ENCODE data around the gene GPS2.
A peak's percentile ranks its signal among the peaks of the same experiment; 100 is the strongest.

GPS2 gene

DNA sequence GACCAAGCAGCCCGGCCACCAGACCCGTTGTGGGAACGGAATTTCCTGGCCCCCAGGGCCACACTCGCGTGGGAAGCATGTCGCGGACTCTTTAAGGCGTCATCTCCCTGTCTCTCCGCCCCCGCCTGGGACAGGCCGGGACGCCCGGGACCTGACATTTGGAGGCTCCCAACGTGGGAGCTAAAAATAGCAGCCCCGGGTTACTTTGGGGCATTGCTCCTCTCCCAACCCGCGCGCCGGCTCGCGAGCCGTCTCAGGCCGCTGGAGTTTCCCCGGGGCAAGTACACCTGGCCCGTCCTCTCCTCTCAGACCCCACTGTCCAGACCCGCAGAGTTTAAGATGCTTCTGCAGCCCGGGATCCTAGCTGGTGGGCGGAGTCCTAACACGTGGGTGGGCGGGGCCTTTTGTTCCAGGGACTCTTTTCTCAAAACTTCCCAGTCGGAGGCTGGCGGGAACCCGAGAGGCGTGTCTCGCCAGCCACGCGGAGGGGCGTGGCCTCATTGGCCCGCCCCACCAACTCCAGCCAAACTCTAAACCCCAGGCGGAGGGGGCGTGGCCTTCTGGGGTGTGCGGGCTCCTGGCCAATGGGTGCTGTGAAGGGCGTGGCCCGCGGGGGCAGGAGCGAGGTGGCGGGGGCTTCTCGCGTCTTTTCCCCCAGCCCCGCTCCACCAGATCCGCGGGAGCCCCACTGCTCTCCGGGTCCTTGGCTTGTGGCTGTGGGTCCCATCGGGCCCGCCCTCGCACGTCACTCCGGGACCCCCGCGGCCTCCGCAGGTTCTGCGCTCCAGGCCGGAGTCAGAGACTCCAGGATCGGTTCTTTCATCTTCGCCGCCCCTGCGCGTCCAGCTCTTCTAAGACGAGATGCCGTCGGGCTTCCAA is 33.8 kb downstream of the GPS2 start, which contains the start of gene SLC2A4 (continued):
- TF ChIP-seq ZNF521 (tag by site-specific recombination; IDR thresholded peaks at IDR 0.05) (no peak), ZFP37 (tag by site-specific recombination; IDR thresholded peaks at IDR 0.05) (no peak), ZNF292 (tag by site-specific recombination; IDR thresholded peaks at IDR 0.05; ENCODE audit: borderline replicate concordance, low read depth) (no peak), ZBTB17 (tag by site-specific recombination; IDR thresholded peaks at IDR 0.05) (peak; percentile 86), KLF1 (tag by site-specific recombination; IDR thresholded peaks at IDR 0.05) (peak; percentile 70), HOXD13 (CRISPR knock-in tag; IDR thresholded peaks at IDR 0.05; ENCODE audit: borderline replicate concordance) (no peak), ZNF596 (tag by site-specific recombination; IDR thresholded peaks at IDR 0.05) (no peak), IKZF3 (tag by site-specific recombination; IDR thresholded peaks at IDR 0.05) (peak; percentile 81), ZNF132 (tag by site-specific recombination; IDR thresholded peaks at IDR 0.05; ENCODE audit: borderline replicate concordance) (no peak), ZNF529 (tag by site-specific recombination; IDR thresholded peaks at IDR 0.05; ENCODE audit: insufficient replicate concordance) (no peak), OSR2 (tag by site-specific recombination; IDR thresholded peaks at IDR 0.05) (no peak), SP3 (tag by site-specific recombination; IDR thresholded peaks at IDR 0.05) (peak; percentile 92), ZNF169 (tag by site-specific recombination; IDR thresholded peaks at IDR 0.05) (no peak), SCRT2 (tag by site-specific recombination; IDR thresholded peaks at IDR 0.05) (peak; percentile 0; the same call in 1 of the 2 replicates), ZNF670 (tag by site-specific recombination; IDR thresholded peaks at IDR 0.05; ENCODE audit: low read depth) (no peak), ZNF664 (tag by site-specific recombination; IDR thresholded peaks at IDR 0.05) (no peak), KLF16 (tag by site-specific recombination; IDR thresholded peaks at IDR 0.05) (peak; percentile 57; the same call in 1 of the 2 replicates), ZNF114 (tag by site-specific recombination; IDR thresholded peaks at IDR 0.05) (no peak), ZNF214 (tag by site-specific recombination; IDR thresholded peaks at IDR 0.05; ENCODE audit: borderline replicate concordance) (no peak), ZBTB8A (tag by site-specific recombination; IDR thresholded peaks at IDR 0.05) (no peak), ZNF138 (tag by site-specific recombination; IDR thresholded peaks at IDR 0.05; ENCODE audit: borderline replicate concordance) (no peak), ZNF530 (tag by site-specific recombination; IDR thresholded peaks at IDR 0.05; ENCODE audit: low read depth) (no peak), PRDM1 (tag by site-specific recombination; IDR thresholded peaks at IDR 0.05) (no peak)
- TF ChIP-seq, protein P1, sequence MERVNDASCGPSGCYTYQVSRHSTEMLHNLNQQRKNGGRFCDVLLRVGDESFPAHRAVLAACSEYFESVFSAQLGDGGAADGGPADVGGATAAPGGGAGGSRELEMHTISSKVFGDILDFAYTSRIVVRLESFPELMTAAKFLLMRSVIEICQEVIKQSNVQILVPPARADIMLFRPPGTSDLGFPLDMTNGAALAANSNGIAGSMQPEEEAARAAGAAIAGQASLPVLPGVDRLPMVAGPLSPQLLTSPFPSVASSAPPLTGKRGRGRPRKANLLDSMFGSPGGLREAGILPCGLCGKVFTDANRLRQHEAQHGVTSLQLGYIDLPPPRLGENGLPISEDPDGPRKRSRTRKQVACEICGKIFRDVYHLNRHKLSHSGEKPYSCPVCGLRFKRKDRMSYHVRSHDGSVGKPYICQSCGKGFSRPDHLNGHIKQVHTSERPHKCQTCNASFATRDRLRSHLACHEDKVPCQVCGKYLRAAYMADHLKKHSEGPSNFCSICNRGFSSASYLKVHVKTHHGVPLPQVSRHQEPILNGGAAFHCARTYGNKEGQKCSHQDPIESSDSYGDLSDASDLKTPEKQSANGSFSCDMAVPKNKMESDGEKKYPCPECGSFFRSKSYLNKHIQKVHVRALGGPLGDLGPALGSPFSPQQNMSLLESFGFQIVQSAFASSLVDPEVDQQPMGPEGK (tag by site-specific recombination; IDR thresholded peaks at IDR 0.05), result peak; percentile 98
- TF ChIP-seq, protein P2, sequence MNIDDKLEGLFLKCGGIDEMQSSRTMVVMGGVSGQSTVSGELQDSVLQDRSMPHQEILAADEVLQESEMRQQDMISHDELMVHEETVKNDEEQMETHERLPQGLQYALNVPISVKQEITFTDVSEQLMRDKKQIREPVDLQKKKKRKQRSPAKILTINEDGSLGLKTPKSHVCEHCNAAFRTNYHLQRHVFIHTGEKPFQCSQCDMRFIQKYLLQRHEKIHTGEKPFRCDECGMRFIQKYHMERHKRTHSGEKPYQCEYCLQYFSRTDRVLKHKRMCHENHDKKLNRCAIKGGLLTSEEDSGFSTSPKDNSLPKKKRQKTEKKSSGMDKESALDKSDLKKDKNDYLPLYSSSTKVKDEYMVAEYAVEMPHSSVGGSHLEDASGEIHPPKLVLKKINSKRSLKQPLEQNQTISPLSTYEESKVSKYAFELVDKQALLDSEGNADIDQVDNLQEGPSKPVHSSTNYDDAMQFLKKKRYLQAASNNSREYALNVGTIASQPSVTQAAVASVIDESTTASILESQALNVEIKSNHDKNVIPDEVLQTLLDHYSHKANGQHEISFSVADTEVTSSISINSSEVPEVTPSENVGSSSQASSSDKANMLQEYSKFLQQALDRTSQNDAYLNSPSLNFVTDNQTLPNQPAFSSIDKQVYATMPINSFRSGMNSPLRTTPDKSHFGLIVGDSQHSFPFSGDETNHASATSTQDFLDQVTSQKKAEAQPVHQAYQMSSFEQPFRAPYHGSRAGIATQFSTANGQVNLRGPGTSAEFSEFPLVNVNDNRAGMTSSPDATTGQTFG (tag by site-specific recombination; IDR thresholded peaks at IDR 0.05; ENCODE audit: borderline replicate concordance), result no peak
- TF ChIP-seq, protein P3, sequence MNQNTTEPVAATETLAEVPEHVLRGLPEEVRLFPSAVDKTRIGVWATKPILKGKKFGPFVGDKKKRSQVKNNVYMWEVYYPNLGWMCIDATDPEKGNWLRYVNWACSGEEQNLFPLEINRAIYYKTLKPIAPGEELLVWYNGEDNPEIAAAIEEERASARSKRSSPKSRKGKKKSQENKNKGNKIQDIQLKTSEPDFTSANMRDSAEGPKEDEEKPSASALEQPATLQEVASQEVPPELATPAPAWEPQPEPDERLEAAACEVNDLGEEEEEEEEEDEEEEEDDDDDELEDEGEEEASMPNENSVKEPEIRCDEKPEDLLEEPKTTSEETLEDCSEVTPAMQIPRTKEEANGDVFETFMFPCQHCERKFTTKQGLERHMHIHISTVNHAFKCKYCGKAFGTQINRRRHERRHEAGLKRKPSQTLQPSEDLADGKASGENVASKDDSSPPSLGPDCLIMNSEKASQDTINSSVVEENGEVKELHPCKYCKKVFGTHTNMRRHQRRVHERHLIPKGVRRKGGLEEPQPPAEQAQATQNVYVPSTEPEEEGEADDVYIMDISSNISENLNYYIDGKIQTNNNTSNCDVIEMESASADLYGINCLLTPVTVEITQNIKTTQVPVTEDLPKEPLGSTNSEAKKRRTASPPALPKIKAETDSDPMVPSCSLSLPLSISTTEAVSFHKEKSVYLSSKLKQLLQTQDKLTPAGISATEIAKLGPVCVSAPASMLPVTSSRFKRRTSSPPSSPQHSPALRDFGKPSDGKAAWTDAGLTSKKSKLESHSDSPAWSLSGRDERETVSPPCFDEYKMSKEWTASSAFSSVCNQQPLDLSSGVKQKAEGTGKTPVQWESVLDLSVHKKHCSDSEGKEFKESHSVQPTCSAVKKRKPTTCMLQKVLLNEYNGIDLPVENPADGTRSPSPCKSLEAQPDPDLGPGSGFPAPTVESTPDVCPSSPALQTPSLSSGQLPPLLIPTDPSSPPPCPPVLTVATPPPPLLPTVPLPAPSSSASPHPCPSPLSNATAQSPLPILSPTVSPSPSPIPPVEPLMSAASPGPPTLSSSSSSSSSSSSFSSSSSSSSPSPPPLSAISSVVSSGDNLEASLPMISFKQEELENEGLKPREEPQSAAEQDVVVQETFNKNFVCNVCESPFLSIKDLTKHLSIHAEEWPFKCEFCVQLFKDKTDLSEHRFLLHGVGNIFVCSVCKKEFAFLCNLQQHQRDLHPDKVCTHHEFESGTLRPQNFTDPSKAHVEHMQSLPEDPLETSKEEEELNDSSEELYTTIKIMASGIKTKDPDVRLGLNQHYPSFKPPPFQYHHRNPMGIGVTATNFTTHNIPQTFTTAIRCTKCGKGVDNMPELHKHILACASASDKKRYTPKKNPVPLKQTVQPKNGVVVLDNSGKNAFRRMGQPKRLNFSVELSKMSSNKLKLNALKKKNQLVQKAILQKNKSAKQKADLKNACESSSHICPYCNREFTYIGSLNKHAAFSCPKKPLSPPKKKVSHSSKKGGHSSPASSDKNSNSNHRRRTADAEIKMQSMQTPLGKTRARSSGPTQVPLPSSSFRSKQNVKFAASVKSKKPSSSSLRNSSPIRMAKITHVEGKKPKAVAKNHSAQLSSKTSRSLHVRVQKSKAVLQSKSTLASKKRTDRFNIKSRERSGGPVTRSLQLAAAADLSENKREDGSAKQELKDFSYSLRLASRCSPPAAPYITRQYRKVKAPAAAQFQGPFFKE (tag by site-specific recombination; IDR thresholded peaks at IDR 0.05; ENCODE audit: borderline replicate concordance), result no peak
- TF ChIP-seq, protein P4, sequence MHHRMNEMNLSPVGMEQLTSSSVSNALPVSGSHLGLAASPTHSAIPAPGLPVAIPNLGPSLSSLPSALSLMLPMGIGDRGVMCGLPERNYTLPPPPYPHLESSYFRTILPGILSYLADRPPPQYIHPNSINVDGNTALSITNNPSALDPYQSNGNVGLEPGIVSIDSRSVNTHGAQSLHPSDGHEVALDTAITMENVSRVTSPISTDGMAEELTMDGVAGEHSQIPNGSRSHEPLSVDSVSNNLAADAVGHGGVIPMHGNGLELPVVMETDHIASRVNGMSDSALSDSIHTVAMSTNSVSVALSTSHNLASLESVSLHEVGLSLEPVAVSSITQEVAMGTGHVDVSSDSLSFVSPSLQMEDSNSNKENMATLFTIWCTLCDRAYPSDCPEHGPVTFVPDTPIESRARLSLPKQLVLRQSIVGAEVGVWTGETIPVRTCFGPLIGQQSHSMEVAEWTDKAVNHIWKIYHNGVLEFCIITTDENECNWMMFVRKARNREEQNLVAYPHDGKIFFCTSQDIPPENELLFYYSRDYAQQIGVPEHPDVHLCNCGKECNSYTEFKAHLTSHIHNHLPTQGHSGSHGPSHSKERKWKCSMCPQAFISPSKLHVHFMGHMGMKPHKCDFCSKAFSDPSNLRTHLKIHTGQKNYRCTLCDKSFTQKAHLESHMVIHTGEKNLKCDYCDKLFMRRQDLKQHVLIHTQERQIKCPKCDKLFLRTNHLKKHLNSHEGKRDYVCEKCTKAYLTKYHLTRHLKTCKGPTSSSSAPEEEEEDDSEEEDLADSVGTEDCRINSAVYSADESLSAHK (tag by site-specific recombination; IDR thresholded peaks at IDR 0.05), result no peak

All from HEK293 (cell line).